B cell (primary cell): ENCODE results near the gene PLXNB2. TPM values are rescaled to one million over a fixed set of nuclear protein-coding genes. Genes with fewer than 3 reads are reported as not detected.

Experiments used
- ATAC-seq: fragments of 200-7000 bp; cut with Tn5 transposase; one replicate; pipeline ENCODE4 v1.10.0; 2021; ENCODE audit warnings: low read depth, mild to moderate bottlenecking, moderate number of reproducible peaks, moderate library complexity
- CTCF ChIA-PET: fragments of 350-600 bp; sonication (Branson Sonifier 250); formaldehyde crosslinking; loops from one replicate; lab custom pipeline; 2021; ENCODE audit warnings: antibody characterized with exemption, inconsistent platforms; lab: Charles Lee
- POLR2A ChIA-PET: fragments of 350-600 bp; sonication (Branson Sonifier 250); formaldehyde crosslinking; loops from one replicate; lab custom pipeline; 2021; ENCODE audit warnings: antibody characterized with exemption; lab: Charles Lee
- DNase-seq: peaks from one replicate; pipeline ENCODE4 v3.0.0; 2013
- H2AFZ ChIP-seq: 2 replicates; pipeline ENCODE4 v1.6.1; 2012; ENCODE audit warnings: mild to moderate bottlenecking, low read depth, low read length; ENCODE audit not compliant: insufficient read depth, poor library complexity, severe bottlenecking
- H3K27ac ChIP-seq, 2 donors: 1 replicate in 1 of 2; 2 replicates in 1 of 2; pipeline ENCODE4 v1.5.1; 2012 to 2013; ENCODE audit warnings: low read length in 2 of 2, mild to moderate bottlenecking in 2 of 2, moderate library complexity in 1 of 2
- H3K27me3 ChIP-seq, 4 experiments: fragments of 200-600 bp in 1 of 4; sonication (generic) in 1 of 4; replicated peaks in 1 of 4; 1 replicate in 2 of 4; 2 replicates in 2 of 4; pipeline versions ENCODE4 v1.6.1 to v1.7.0; 2013 to 2016; ENCODE audit warnings: low read length in 3 of 4, mild to moderate bottlenecking in 2 of 4, mixed read lengths in 1 of 4, moderate library complexity in 1 of 4; ENCODE audit not compliant: insufficient read depth in 4 of 4, control insufficient read depth in 3 of 4; ENCODE audit errors: control extremely low read depth in 1 of 4
- H3K36me3 ChIP-seq, 2 experiments: replicated peaks in 1 of 2; 1 replicate in 1 of 2; 2 replicates in 1 of 2; pipeline versions ENCODE4 v1.6.1 to v1.7.1; 2013; ENCODE audit warnings: low read length in 1 of 2; ENCODE audit not compliant: insufficient read depth in 2 of 2, control insufficient read depth in 1 of 2; ENCODE audit errors: control extremely low read depth in 1 of 2, extremely low read depth in 1 of 2
- H3K4me1 ChIP-seq, 2 donors: fragments of 200-600 bp in 1 of 2; sonication (generic) in 1 of 2; 1 replicate in 1 of 2; 2 replicates in 1 of 2; pipeline versions ENCODE4 v1.5.1 to v1.6.1; 2013 to 2017; ENCODE audit warnings: low read length in 2 of 2; ENCODE audit not compliant: control insufficient read depth in 2 of 2, insufficient read depth in 2 of 2
- H3K4me2 ChIP-seq: replicated peaks from 2 replicates; pipeline ENCODE3; 2012; ENCODE audit warnings: mild to moderate bottlenecking, low read depth, low read length; ENCODE audit not compliant: poor library complexity, severe bottlenecking
- H3K4me3 ChIP-seq, 5 experiments: fragments of 200-600 bp in 1 of 5; sonication (generic) in 1 of 5; 1 replicate in 3 of 5; 2 replicates in 2 of 5; pipeline versions ENCODE4 v1.5.1 to v1.7.0; 2011 to 2016; ENCODE audit warnings: low read length in 4 of 5, mild to moderate bottlenecking in 4 of 5, low read depth in 2 of 5, control low read depth in 1 of 5, moderate library complexity in 1 of 5; ENCODE audit not compliant: insufficient read depth in 1 of 5; ENCODE audit errors: control extremely low read depth in 1 of 5, extremely low read depth in 1 of 5
- H3K79me2 ChIP-seq: fragments of 200-600 bp; sonication (generic); one replicate; pipeline ENCODE4 v1.6.0; 2016; ENCODE audit warnings: low read length; ENCODE audit not compliant: control insufficient read depth, insufficient read depth
- H3K9ac ChIP-seq: fragments of 200-600 bp; sonication (generic); 2 replicates; pipeline ENCODE4 v1.6.1; 2017; ENCODE audit warnings: mild to moderate bottlenecking, low read length, moderate library complexity
- H3K9me3 ChIP-seq, 3 donors: one replicate each; pipeline versions ENCODE4 v1.6.1 to v1.7.1; 2013; ENCODE audit warnings: low read length in 2 of 3; ENCODE audit not compliant: control insufficient read depth in 2 of 3, insufficient read depth in 1 of 3; ENCODE audit errors: control extremely low read depth in 1 of 3
- H4K20me1 ChIP-seq: 2 replicates; pipeline ENCODE4 v1.6.0; 2012; ENCODE audit warnings: mild to moderate bottlenecking, low read length; ENCODE audit not compliant: insufficient read depth, control insufficient read depth, poor library complexity, severe bottlenecking
- H3K27ac Mint-ChIP-seq: one replicate; pipeline ENCODE4 v1.8.0; 2021; ENCODE audit warnings: mixed read lengths
- H3K27me3 Mint-ChIP-seq: one replicate; pipeline ENCODE4 v1.8.0; 2021; ENCODE audit warnings: mixed read lengths
- H3K4me1 Mint-ChIP-seq: one replicate; pipeline ENCODE4 v1.8.0; 2021; ENCODE audit warnings: mixed read lengths
- H3K4me3 Mint-ChIP-seq: one replicate; pipeline ENCODE4 v1.8.0; 2021; ENCODE audit warnings: mixed read lengths
- H3K9me3 Mint-ChIP-seq: one replicate; pipeline ENCODE4 v1.8.0; 2022; ENCODE audit warnings: mixed read lengths; ENCODE audit not compliant: insufficient read depth
- CTCF ChIP-seq: fragments of 200-600 bp; IDR thresholded peaks from one replicate; pipeline ENCODE4 v1.8.0; 2022; ENCODE audit warnings: antibody characterized with exemption, mild to moderate bottlenecking
- EZH2 ChIP-seq: IDR thresholded peaks from 2 replicates; pipeline ENCODE4 v1.6.1; 2012; ENCODE audit warnings: borderline replicate concordance, low read depth, mild to moderate bottlenecking, moderate library complexity, low read length; ENCODE audit not compliant: insufficient read depth, poor library complexity, severe bottlenecking
- WGBS: methylation state at CpG from one replicate; pipeline ENCODE4 v1.1.5; 2013; ENCODE audit warnings: missing lambda C conversion rate; ENCODE audit not compliant: insufficient coverage; 5-methylcytosine and 5-hydroxymethylcytosine counted together
- intact Hi-C: fragments of 100-400 bp; cut with micrococcal nuclease; formaldehyde crosslinking; loops from one replicate; pipeline ENCODE4 v1.10.0; 2022
- polyA plus RNA-seq: library from polyadenylated mRNA; depleted of rRNA; stranded (reverse); fragments of >200 nt; gene quantifications from 2 replicates; pipeline ENCODE4 v1.2.3, GENCODE V29; 2012
- total RNA-seq, 2 donors: library from RNA; stranded (reverse); fragments of 120-200 nt in 1 of 2; gene quantifications; 1 replicate in 1 of 2; 2 replicates in 1 of 2; pipeline versions ENCODE4 v1.2.3 to v1.2.4, GENCODE V29; 2013 to 2022

The PLXNB2 gene
- total and polyA plus RNA-seq, 2 donors (not counting 1 experiment from before 2014, with no cell fraction given) = 5.2 to 31.4 TPM

GRCh38 chr22:50308597-50308935 is 1.1 kb upstream of the PLXNB2 start:
- ChIA-PET POLR2A (no interaction called here), CTCF (no interaction called here)
- Mint-ChIP-seq H3K27ac (peak overlapping the region; percentile 87), H3K4me1 (peaks cover 31% of the 10 kb centered on the region), H3K27me3 (peaks cover 5% of the 10 kb centered on the region), H3K4me3 (peak overlapping the region; percentile 78), H3K9me3 (no peaks in the 10 kb centered on the region)
- Histone ChIP-seq H3K27me3 (peaks cover 0 to 28% (median 7%) of the 10 kb centered on the region in 4 experiments), H2AFZ (no peak overlapping the region), H3K9me3 (peaks cover 0 to 6% (median 0%) of the 10 kb centered on the region in 3 donors), H3K36me3 (no peaks in the 10 kb centered on the region), H3K79me2 (no peaks in the 10 kb centered on the region), H3K4me3 (no peak overlapping the region), H3K27ac (no peak overlapping the region), H4K20me1 (no peaks in the 10 kb centered on the region), H3K4me2 (peak overlapping the region; percentile 48), H3K4me1 (peaks cover 53 to 70% of the 10 kb centered on the region in 2 donors), H3K9ac (no peak overlapping the region)
- no peak for ATAC-seq
- 23% methylated on average over 5 of the region's 7 CpGs for WGBS
- TF ChIP-seq EZH2 (no peak), CTCF (no peak)
- intact Hi-C loops = no loop called here
- DNase-seq = no peak

- no peak for DNase-seq
- peak overlapping the region; percentile 78 for H3K4me3 Mint-ChIP-seq
These were observed 597 bp upstream of the PLXNB2 start for GRCh38 chr22:50307890-50308596.

More at GRCh38 chr22:50307890-50308596, 597 bp upstream of the PLXNB2 start:
- peaks cover 5% of the 10 kb centered on the region for H3K27me3 Mint-ChIP-seq
- Histone ChIP-seq H3K27me3 (peaks cover 0 to 28% (median 7%) of the 10 kb centered on the region in 4 experiments), H2AFZ (no peak overlapping the region), H3K36me3 (no peaks in the 10 kb centered on the region), H3K27ac (no peak overlapping the region), H3K9ac (no peak overlapping the region), H4K20me1 (no peaks in the 10 kb centered on the region), H3K79me2 (no peaks in the 10 kb centered on the region), H3K4me1 (peaks cover 56 to 71% of the 10 kb centered on the region in 2 donors), H3K4me3 (no peak overlapping the region), H3K4me2 (peak overlapping the region; percentile 48), H3K9me3 (peaks cover 0 to 6% (median 0%) of the 10 kb centered on the region in 3 donors)
- CTCF ChIA-PET = no interaction called here
- POLR2A ChIA-PET = interaction anchor here (0.6 to 6.1 kb wide), 3 partner anchors 14 to 372 kb away, joined by 3 to 53 read pairs (median 5); no protein-coding TSS in a partner anchor
- H3K27ac Mint-ChIP-seq = peak overlapping the region; percentile 87
- H3K9me3 Mint-ChIP-seq = no peaks in the 10 kb centered on the region
- intact Hi-C loops = no loop called here
- WGBS = 40% methylated on average over 17 of the region's 19 CpGs
- TF ChIP-seq EZH2 (no peak), CTCF (no peak)
- H3K4me1 Mint-ChIP-seq = peaks cover 35% of the 10 kb centered on the region
- no peak for ATAC-seq
